Bronchial epithelial cell (primary cell): Measurements from ENCODE around the gene POLH. TPM values are rescaled to one million over a fixed set of nuclear protein-coding genes. Genes with fewer than 3 reads are reported as not detected.

ENCODE experiments used
- DNase-seq: peaks from one replicate; pipeline ENCODE4 v3.0.0-alpha.2; 2010; ENCODE audit warnings: low read depth
- FAIRE-seq: peaks from 2 replicates; lab custom pipeline; 2011; peaks lifted over from hg19 to GRCh38; lab: Jason Lieb, UNC
- H3K27me3 ChIP-seq: 2 replicates; pipeline ENCODE4 v1.5.1; 2011; ENCODE audit warnings: low read length; ENCODE audit not compliant: control insufficient read depth, insufficient read depth
- H3K36me3 ChIP-seq: 2 replicates; pipeline ENCODE4 v1.5.1; 2011; ENCODE audit warnings: low read length; ENCODE audit not compliant: control insufficient read depth, insufficient read depth
- H3K4me3 ChIP-seq: 2 replicates; pipeline ENCODE4 v1.5.1; 2011; ENCODE audit warnings: mild to moderate bottlenecking, low read depth, low read length, control low read depth
- total RNA-seq: library from RNA; depleted of rRNA; stranded (reverse); fragments of >200 nt; gene quantifications from 2 replicates; pipeline ENCODE4 v1.2.1, GENCODE V29; 2014
- TF ChIP-seq, protein P1 (sequence below): IDR thresholded peaks from 2 replicates; pipeline ENCODE4 v1.5.1; 2011; ENCODE audit warnings: mild to moderate bottlenecking, moderate library complexity, low read length, control low read depth, inconsistent platforms; ENCODE audit not compliant: insufficient read depth, severe bottlenecking

The POLH gene
- total RNA-seq, 1 donor from 2014 or later: 17.4 TPM

DNA sequence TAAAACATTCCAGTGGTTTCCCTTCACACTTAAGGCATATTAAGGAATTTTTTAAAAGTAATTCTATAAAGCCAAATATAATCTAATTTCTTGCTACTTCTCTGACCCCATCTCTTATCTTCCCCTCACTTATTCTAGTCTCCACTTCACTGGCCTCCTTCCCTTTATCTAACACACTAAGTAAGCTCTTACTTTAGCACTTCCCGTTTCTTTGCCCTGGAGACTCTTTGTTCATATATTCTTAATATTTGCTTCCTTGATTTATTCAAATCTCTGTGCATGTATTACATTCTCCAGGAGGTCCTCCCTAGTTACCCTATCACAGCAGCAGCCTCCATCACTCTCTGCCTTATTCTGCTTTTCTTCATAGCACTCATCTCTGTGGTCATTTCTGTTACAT, 32.8 kb downstream of the POLH start:
- TF ChIP-seq, protein P1, sequence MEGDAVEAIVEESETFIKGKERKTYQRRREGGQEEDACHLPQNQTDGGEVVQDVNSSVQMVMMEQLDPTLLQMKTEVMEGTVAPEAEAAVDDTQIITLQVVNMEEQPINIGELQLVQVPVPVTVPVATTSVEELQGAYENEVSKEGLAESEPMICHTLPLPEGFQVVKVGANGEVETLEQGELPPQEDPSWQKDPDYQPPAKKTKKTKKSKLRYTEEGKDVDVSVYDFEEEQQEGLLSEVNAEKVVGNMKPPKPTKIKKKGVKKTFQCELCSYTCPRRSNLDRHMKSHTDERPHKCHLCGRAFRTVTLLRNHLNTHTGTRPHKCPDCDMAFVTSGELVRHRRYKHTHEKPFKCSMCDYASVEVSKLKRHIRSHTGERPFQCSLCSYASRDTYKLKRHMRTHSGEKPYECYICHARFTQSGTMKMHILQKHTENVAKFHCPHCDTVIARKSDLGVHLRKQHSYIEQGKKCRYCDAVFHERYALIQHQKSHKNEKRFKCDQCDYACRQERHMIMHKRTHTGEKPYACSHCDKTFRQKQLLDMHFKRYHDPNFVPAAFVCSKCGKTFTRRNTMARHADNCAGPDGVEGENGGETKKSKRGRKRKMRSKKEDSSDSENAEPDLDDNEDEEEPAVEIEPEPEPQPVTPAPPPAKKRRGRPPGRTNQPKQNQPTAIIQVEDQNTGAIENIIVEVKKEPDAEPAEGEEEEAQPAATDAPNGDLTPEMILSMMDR: no peak
- Histone ChIP-seq H3K36me3 (peaks cover 14% of the 10 kb centered on the region), H3K4me3 (no peak overlapping the region), H3K27me3 (no peaks in the 10 kb centered on the region)
- DNase-seq (no peak), FAIRE-seq (no peak)

DNA sequence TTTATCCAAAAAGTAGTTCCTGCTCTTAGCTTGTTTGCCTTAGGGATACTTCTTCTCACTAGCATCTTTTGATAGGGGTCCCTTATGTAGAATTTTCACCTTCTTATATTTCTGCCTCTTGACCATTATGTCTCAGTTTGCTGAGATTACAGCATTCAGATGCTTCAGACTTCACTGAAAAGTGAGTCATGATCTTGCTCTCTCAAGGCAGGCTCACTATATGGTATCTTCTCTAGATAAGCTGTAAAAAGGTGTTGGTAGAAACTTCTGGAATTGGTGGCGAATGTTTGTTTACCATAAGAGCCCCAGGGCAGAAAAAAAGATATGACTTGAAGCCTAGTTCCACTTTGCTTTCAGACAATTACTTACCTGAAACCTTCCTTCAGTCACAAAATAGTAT, 33.4 kb downstream of the POLH start:
- FAIRE-seq (no peak), DNase-seq (no peak)
- Histone ChIP-seq H3K4me3 (no peak overlapping the region), H3K36me3 (peaks cover 16% of the 10 kb centered on the region), H3K27me3 (no peaks in the 10 kb centered on the region)
- TF ChIP-seq, protein P1: no peak

DNA sequence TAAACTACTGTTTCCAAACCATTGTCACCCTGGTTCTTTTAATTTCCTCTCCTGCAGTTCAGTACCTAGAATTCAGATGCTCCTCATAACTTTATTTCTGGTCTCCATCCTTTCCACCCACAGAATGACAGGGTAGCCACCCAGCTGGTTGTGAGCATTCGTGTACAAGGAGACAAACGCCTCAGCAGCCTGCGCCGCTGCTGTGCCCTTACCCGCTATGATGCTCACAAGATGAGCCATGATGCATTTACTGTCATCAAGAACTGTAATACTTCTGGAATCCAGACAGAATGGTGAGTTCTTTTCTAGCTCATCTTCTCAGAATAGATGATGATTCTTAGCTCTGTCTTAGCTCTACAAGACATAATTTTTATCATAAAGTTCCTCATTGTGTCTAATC, 34.4 kb downstream of the POLH start:
- Histone ChIP-seq H3K36me3 (peaks cover 10% of the 10 kb centered on the region), H3K4me3 (no peak overlapping the region), H3K27me3 (no peaks in the 10 kb centered on the region)
- FAIRE-seq (no peak), DNase-seq (no peak)
- TF ChIP-seq, protein P1: no peak

DNA sequence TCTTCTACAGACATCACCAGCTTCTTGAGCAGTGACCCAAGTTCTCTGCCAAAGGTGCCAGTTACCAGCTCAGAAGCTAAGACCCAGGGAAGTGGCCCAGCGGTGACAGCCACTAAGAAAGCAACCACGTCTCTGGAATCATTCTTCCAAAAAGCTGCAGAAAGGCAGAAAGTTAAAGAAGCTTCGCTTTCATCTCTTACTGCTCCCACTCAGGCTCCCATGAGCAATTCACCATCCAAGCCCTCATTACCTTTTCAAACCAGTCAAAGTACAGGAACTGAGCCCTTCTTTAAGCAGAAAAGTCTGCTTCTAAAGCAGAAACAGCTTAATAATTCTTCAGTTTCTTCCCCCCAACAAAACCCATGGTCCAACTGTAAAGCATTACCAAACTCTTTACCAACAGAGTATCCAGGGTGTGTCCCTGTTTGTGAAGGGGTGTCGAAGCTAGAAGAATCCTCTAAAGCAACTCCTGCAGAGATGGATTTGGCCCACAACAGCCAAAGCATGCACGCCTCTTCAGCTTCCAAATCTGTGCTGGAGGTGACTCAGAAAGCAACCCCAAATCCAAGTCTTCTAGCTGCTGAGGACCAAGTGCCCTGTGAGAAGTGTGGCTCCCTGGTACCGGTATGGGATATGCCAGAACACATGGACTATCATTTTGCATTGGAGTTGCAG, 37.9 kb downstream of the POLH start:
- no peak for DNase-seq
- TF ChIP-seq, protein P1: no peak
- Histone ChIP-seq H3K4me3 (no peak overlapping the region), H3K36me3 (peaks cover 10% of the 10 kb centered on the region), H3K27me3 (no peaks in the 10 kb centered on the region)
- no peak for FAIRE-seq

DNA sequence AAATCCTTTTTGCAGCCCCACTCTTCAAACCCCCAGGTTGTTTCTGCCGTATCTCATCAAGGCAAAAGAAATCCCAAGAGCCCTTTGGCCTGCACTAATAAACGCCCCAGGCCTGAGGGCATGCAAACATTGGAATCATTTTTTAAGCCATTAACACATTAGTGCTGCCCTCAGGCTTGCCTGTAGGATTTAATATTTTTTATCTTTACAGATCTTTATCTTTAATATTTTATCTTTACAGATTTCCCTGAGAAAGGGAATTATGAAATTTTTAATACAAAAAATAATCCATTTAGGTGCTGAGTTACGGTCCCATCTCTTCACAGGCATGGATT, 38.4 kb downstream of the POLH start:
- no peak for DNase-seq
- Histone ChIP-seq H3K4me3 (no peak overlapping the region), H3K36me3 (peaks cover 10% of the 10 kb centered on the region), H3K27me3 (no peaks in the 10 kb centered on the region)
- TF ChIP-seq, protein P1: no peak
- no peak for FAIRE-seq
